GM12878 (cell line): ENCODE results near the gene TM6SF1. TPM values are rescaled to one million over a fixed set of nuclear protein-coding genes. Genes with fewer than 3 reads are reported as not detected.

ENCODE experiments used
- ATAC-seq: fragments of 200-7000 bp; cut with Tn5 transposase; 3 replicates; pipeline ENCODE4 v1.9.1; 2020; ENCODE audit warnings: mild to moderate bottlenecking, moderate library complexity
- BruUV-seq: library from RNA; stranded (reverse); fragments of 400-500 nt; replicated peaks from 2 replicates; lab custom pipeline; 2021; lab: Mats Ljungman, UMichigan
- CTCF ChIA-PET: fragments of 300-600 bp; sonication (Branson Sonifier 250); formaldehyde crosslinking; extraction: SDS; loops from one replicate; lab custom pipeline; 2021; ENCODE audit warnings: inconsistent platforms; lab: Yijun Ruan, JAX
- POLR2A ChIA-PET: fragments of 350-600 bp; formaldehyde crosslinking; extraction: SDS; loops from one replicate; lab custom pipeline; 2021; ENCODE audit warnings: inconsistent platforms; lab: Charles Lee
- RAD21 ChIA-PET: fragments of 300-600 bp; sonication (Branson Sonifier 250); formaldehyde crosslinking; loops from one replicate; lab custom pipeline; 2023; ENCODE audit warnings: antibody characterized with exemption; ENCODE audit not compliant: unreplicated experiment; lab: Charles Lee
- SMC1A ChIA-PET: fragments of 300-600 bp; sonication (Branson Sonifier 250); formaldehyde crosslinking; loops from one replicate; lab custom pipeline; 2023; ENCODE audit not compliant: unreplicated experiment, uncharacterized antibody; lab: Charles Lee
- DNase-seq: peaks from one replicate; pipeline ENCODE4 v3.0.0-alpha.2; 2011; ENCODE audit warnings: low read depth, low spot score
- FAIRE-seq: peaks from 3 replicates; lab custom pipeline; 2011; peaks lifted over from hg19 to GRCh38; lab: Jason Lieb, UNC
- H2AFZ ChIP-seq: 2 replicates; pipeline ENCODE4 v1.6.0; 2011; ENCODE audit warnings: low read depth, low read length, control low read depth; ENCODE audit not compliant: control insufficient read depth
- H3K27ac ChIP-seq: 2 replicates; pipeline ENCODE4 v1.5.1; 2011; ENCODE audit warnings: control low read depth; ENCODE audit not compliant: control insufficient read depth, insufficient read depth
- H3K27me3 ChIP-seq, 2 experiments: replicated peaks in 1 of 2; 2 replicates each; pipeline versions ENCODE4 v1.6.0 to v1.6.1; 2011; ENCODE audit warnings: low read length in 1 of 2; ENCODE audit not compliant: control insufficient read depth in 2 of 2, insufficient read depth in 2 of 2
- H3K36me3 ChIP-seq, 2 experiments: 2 replicates each; pipeline ENCODE4 v1.5.1; 2011; ENCODE audit warnings: low read length in 1 of 2; ENCODE audit not compliant: control insufficient read depth in 2 of 2, insufficient read depth in 2 of 2
- H3K4me1 ChIP-seq: 2 replicates; pipeline ENCODE4 v1.6.1; 2011; ENCODE audit warnings: mild to moderate bottlenecking, low read length, moderate library complexity, mixed read lengths; ENCODE audit not compliant: control insufficient read depth, insufficient read depth
- H3K4me2 ChIP-seq: 2 replicates; pipeline ENCODE4 v1.6.0; 2011; ENCODE audit warnings: control low read depth; ENCODE audit not compliant: control insufficient read depth, insufficient read depth
- H3K4me3 ChIP-seq: fragments of 200-600 bp; sonication (generic); 2 replicates; pipeline ENCODE4 v1.5.1; 2016
- H3K79me2 ChIP-seq: 2 replicates; pipeline ENCODE4 v1.6.0; 2011; ENCODE audit warnings: low read length; ENCODE audit not compliant: control insufficient read depth, insufficient read depth
- H3K9ac ChIP-seq: 2 replicates; pipeline ENCODE4 v1.8.0; 2011; ENCODE audit warnings: low read length, control low read depth, mixed read lengths; ENCODE audit not compliant: control insufficient read depth, insufficient read depth
- H3K9me3 ChIP-seq: replicated peaks from 3 replicates; pipeline ENCODE4 v1.5.1; 2011; ENCODE audit warnings: mild to moderate bottlenecking, low read length; ENCODE audit not compliant: control insufficient read depth, insufficient read depth
- H4K20me1 ChIP-seq: 2 replicates; pipeline ENCODE4 v1.6.0; 2011; ENCODE audit not compliant: control insufficient read depth, insufficient read depth
- BACH1 ChIP-seq: fragments of 450-650 bp; IDR thresholded peaks from 2 replicates; pipeline ENCODE4 v1.6.1; 2017; ENCODE audit warnings: mild to moderate bottlenecking, borderline replicate concordance
- BCL11A ChIP-seq: IDR thresholded peaks from 2 replicates; pipeline ENCODE4 v1.6.1; 2011; ENCODE audit warnings: low read depth, low read length
- BHLHE40 ChIP-seq, 2 experiments: fragments of 450-650 bp in 1 of 2; IDR thresholded peaks; 2 replicates each; pipeline ENCODE4 v1.6.1; 2011 to 2017; ENCODE audit warnings: low read depth in 2 of 2, borderline replicate concordance in 1 of 2, improper control_type of control experiment in 1 of 2, low read length in 1 of 2, mild to moderate bottlenecking in 1 of 2
- BRCA1 ChIP-seq: IDR thresholded peaks from 2 replicates; pipeline ENCODE4 v1.6.1; 2011; ENCODE audit warnings: low read depth, low read length, improper control_type of control experiment
- CHD4 ChIP-seq: fragments of 200-600 bp; sonication (generic); IDR thresholded peaks from 2 replicates; pipeline ENCODE4 v1.6.1; 2016; ENCODE audit warnings: mild to moderate bottlenecking
- HDGF ChIP-seq: fragments of 450-650 bp; IDR thresholded peaks from 2 replicates; pipeline ENCODE4 v1.6.1; 2016; ENCODE audit warnings: antibody characterized with exemption
- KDM1A ChIP-seq: fragments of 200-600 bp; sonication (generic); IDR thresholded peaks from 2 replicates; pipeline ENCODE4 v1.6.1; 2016; ENCODE audit warnings: borderline replicate concordance
- MAX ChIP-seq: IDR thresholded peaks from 2 replicates; pipeline ENCODE4 v1.6.1; 2012; ENCODE audit warnings: low read depth, low read length, improper control_type of control experiment
- NKRF ChIP-seq: fragments of 450-650 bp; conservative IDR thresholded peaks from 2 replicates; pipeline ENCODE4 v1.6.1; 2017; ENCODE audit warnings: mild to moderate bottlenecking, moderate library complexity
- RUNX3 ChIP-seq: IDR thresholded peaks from 2 replicates; pipeline ENCODE4 v1.6.1; 2012; ENCODE audit warnings: low read length, inconsistent platforms
- WRNIP1 ChIP-seq: IDR thresholded peaks from 2 replicates; pipeline ENCODE4 v1.6.1; 2011; ENCODE audit warnings: low read depth, low read length, improper control_type of control experiment, borderline replicate concordance
- ZBTB33 ChIP-seq: fragments of 450-650 bp; IDR thresholded peaks from 2 replicates; pipeline ENCODE4 v1.6.1; 2017; ENCODE audit warnings: mild to moderate bottlenecking
- ZNF217 ChIP-seq: fragments of 450-650 bp; IDR thresholded peaks from 2 replicates; pipeline ENCODE4 v1.6.1; 2017; ENCODE audit warnings: antibody characterized with exemption, mild to moderate bottlenecking
- ZNF24 ChIP-seq: fragments of 450-650 bp; IDR thresholded peaks from 2 replicates; pipeline ENCODE4 v1.6.1; 2017; ENCODE audit warnings: antibody characterized with exemption, mild to moderate bottlenecking
- ZNF384 ChIP-seq: IDR thresholded peaks from 2 replicates; pipeline ENCODE4 v1.6.1; 2012; ENCODE audit warnings: low read depth, mild to moderate bottlenecking, low read length, improper control_type of control experiment, borderline replicate concordance
- ZZZ3 ChIP-seq: IDR thresholded peaks from 2 replicates; pipeline ENCODE4 v1.6.1; 2011; ENCODE audit warnings: low read depth; ENCODE audit not compliant: control insufficient read depth, insufficient read length
- WGBS: methylation state at CpG from one replicate; pipeline ENCODE4 v1.1.6; 2016; ENCODE audit warnings: low lambda C conversion rate; ENCODE audit not compliant: insufficient replicate concordance, insufficient coverage; ENCODE audit errors: missing lambda C conversion rate; 5-methylcytosine and 5-hydroxymethylcytosine counted together
- in situ Hi-C: fragments of 300-500 bp; cut with MboI; formaldehyde crosslinking; loops from 9 replicates; pipeline ENCODE4 v1.14.3; 2018; ENCODE audit warnings: mixed read lengths
- intact Hi-C: fragments of 100-400 bp; cut with micrococcal nuclease; formaldehyde crosslinking; loops from one replicate; pipeline ENCODE4 v1.14.2; 2022; ENCODE audit not compliant: unreplicated experiment
- polyA plus RNA-seq, 11 experiments: library from polyadenylated mRNA; depleted of rRNA in 4 of 11; unstranded in 6 of 11; stranded (reverse) in 5 of 11; fragments of >200 nt; fragmentation: Nextera tagmentation in 4 of 11; fragmentation: Illumina TruSeq in 1 of 11; extraction: Ambion mirVana in 4 of 11; extraction: Trizol in 1 of 11; gene quantifications; 1 replicate in 1 of 11; 2 replicates in 10 of 11; pipeline versions ENCODE4 v1.2.1 to v1.2.3, GENCODE V29; 2011 to 2016; ENCODE audit warnings: inconsistent platforms in 2 of 11, missing spikeins in 2 of 11, low read depth in 1 of 11
- total RNA-seq, 4 experiments: library from RNA; depleted of rRNA in 3 of 4; stranded (reverse); fragments of >200 nt in 3 of 4; fragmentation: Illumina TruSeq in 1 of 4; extraction: Trizol in 1 of 4; gene quantifications; 2 replicates each; pipeline versions ENCODE4 v1.2.1 to v1.2.3, GENCODE V29; 2013 to 2021

Gene TM6SF1
- total and polyA plus RNA-seq, 10 of the 15 experiments (the other 5 are each of a cell fraction or from before 2014, with no cell fraction given) = 0.56 to 2.7 (median 1.2) TPM

DNA sequence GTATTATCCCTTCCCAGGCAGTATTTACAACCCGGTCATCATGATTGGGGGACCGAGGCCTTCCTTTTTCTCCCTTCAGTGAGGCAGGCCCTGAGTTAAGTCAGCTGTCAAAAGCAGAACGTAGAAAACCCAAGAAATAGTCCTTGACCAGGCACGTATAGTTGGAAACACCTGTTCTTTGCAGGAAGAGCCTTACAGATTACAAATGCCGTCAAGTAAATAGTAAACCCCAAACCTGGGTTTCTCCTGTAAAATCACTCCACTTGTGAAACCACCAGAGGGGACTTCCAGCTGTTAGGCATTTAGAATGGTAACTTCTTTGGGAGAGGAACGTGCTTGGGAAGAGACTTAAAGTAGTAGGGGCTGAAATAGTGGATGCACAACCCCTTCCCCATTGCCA is 39.4 kb upstream of the TM6SF1 start:
- FAIRE-seq (no peak), DNase-seq (no peak), ATAC-seq (no peak)
- ChIA-PET CTCF (interaction anchor here (1.1 to 2.0 kb wide), 2 partner anchors 10 to 56 kb away, joined by 4 to 9 read pairs; partner anchors contain the start of gene C15orf40), RAD21 (no interaction called here), SMC1A (no interaction called here), POLR2A (interaction anchor here (1.8 kb wide), 1 partner anchor 11 kb away, joined by 8 read pairs; no protein-coding TSS in a partner anchor)
- Histone ChIP-seq H3K9me3 (no peaks in the 10 kb centered on the region; the same call in 2 of the 3 replicates), H4K20me1 (peaks cover 4% of the 10 kb centered on the region; the same call in 1 of the 2 replicates), H3K4me2 (peak overlapping the region; percentile 96; the same call in 1 of the 2 replicates), H2AFZ (peak overlapping the region; percentile 45), H3K4me1 (peaks cover 14% of the 10 kb centered on the region), H3K9ac (no peak overlapping the region), H3K27ac (no peak overlapping the region; the same call in 1 of the 2 replicates), H3K36me3 (no peaks in the 10 kb centered on the region), H3K27me3 (no peaks in the 10 kb centered on the region), H3K4me3 (no peak overlapping the region), H3K79me2 (peaks cover 44% of the 10 kb centered on the region)
- intact Hi-C loops (loop anchor here (5.0 kb wide), 2 partner anchors 56 to 526 kb away; partner anchors contain the start of genes C15orf40 and RPS17), in situ Hi-C loops (no loop called here)
- BruUV-seq = no TSS peak
- WGBS = 88% methylated on average over 6 of the region's 6 CpGs
- TF ChIP-seq BRCA1 (no peak), KDM1A (no peak), BACH1 (no peak), ZNF217 (no peak), RUNX3 (no peak), BHLHE40 (IDR thresholded peaks at IDR 0.05; ENCODE audit: borderline replicate concordance in 1 of 2, low read depth in 2 of 2, low read length in 1 of 2) (no peak), NKRF (no peak), MAX (no peak), BCL11A (no peak), ZBTB33 (no peak), ZNF384 (no peak), ZZZ3 (no peak), ZNF24 (no peak), CHD4 (no peak), HDGF (no peak), WRNIP1 (no peak)
